ENCODE results near the gene CUX1.

CUX1 gene

DNA sequence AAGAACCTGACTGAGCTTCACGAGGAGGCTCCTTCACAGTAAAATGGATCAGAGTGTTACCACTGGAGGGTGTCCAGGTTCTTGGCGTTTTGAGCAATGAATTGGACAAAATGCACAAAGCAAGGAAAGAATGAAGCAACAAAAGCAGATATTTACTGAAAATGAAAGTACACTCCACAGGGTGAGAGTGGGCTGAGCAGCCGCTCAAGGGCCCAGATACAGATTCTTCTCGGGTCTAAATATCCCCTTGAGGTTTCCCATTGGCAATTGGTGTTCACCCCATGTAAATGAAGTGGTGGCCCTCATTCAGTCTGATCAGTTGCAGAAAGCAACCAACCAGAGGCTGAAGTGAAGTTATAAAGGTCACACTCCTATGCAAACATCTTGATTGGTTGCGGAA is 254.6 kb downstream of the CUX1 start:
- no peak for DNase-seq
- no peaks in the 10 kb centered on the region for H3K27me3 Mint-ChIP-seq
- H3K9me3 Mint-ChIP-seq = peaks cover 6% of the 10 kb centered on the region
- H3K36me3 Mint-ChIP-seq (ENCODE audit: low read depth) = peaks cover 62% of the 10 kb centered on the region
- no peak overlapping the region for H3K4me3 Mint-ChIP-seq
- H3K27ac Mint-ChIP-seq = no peak overlapping the region
- no peaks in the 10 kb centered on the region for H3K4me1 Mint-ChIP-seq (ENCODE audit: low read depth)

- no peak for DNase-seq
- H3K27ac Mint-ChIP-seq = no peak overlapping the region
- peaks cover 6% of the 10 kb centered on the region for H3K9me3 Mint-ChIP-seq
- no peaks in the 10 kb centered on the region for H3K27me3 Mint-ChIP-seq
- no peak overlapping the region for H3K4me3 Mint-ChIP-seq
- peaks cover 66% of the 10 kb centered on the region for H3K36me3 Mint-ChIP-seq (ENCODE audit: low read depth)
- H3K4me1 Mint-ChIP-seq (ENCODE audit: low read depth) = no peaks in the 10 kb centered on the region
These were observed 255.3 kb downstream of the CUX1 start for GRCh38 chr7:102072636-102073209.

GRCh38 chr7:102073931-102074880 is 256.8 kb downstream of the CUX1 start:
- H3K4me1 Mint-ChIP-seq (ENCODE audit: low read depth) = no peaks in the 10 kb centered on the region
- H3K27me3 Mint-ChIP-seq = no peaks in the 10 kb centered on the region
- H3K4me3 Mint-ChIP-seq = no peak overlapping the region
- H3K27ac Mint-ChIP-seq = no peak overlapping the region
- H3K36me3 Mint-ChIP-seq (ENCODE audit: low read depth) = peaks cover 67% of the 10 kb centered on the region
- DNase-seq = no peak
- H3K9me3 Mint-ChIP-seq = peaks cover 6% of the 10 kb centered on the region

DNA sequence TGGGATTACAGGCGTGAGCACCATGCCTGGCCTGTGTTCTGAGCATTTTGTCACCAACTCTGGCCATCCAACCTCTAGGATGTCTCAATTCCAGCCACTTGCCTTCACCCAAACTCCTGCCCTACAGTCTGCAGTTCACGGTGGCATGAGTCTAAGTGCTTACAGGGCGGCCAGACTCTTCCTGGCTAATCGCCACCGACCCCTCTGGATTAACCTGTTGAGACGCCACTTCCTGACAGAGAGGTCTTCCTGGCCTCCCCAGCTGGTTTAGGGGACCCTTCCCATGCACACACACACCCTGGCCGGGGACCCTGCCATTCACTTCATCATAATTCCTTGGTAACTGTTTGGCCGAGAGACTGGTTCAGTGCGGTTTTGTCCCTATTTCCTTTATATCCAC is 257.7 kb downstream of the CUX1 start:
- Mint-ChIP-seq H3K4me1 (ENCODE audit: low read depth) (no peaks in the 10 kb centered on the region), H3K27me3 (no peaks in the 10 kb centered on the region), H3K27ac (no peak overlapping the region), H3K36me3 (ENCODE audit: low read depth) (peaks cover 69% of the 10 kb centered on the region), H3K9me3 (peaks cover 6% of the 10 kb centered on the region), H3K4me3 (no peak overlapping the region)
- no peak for DNase-seq

DNA sequence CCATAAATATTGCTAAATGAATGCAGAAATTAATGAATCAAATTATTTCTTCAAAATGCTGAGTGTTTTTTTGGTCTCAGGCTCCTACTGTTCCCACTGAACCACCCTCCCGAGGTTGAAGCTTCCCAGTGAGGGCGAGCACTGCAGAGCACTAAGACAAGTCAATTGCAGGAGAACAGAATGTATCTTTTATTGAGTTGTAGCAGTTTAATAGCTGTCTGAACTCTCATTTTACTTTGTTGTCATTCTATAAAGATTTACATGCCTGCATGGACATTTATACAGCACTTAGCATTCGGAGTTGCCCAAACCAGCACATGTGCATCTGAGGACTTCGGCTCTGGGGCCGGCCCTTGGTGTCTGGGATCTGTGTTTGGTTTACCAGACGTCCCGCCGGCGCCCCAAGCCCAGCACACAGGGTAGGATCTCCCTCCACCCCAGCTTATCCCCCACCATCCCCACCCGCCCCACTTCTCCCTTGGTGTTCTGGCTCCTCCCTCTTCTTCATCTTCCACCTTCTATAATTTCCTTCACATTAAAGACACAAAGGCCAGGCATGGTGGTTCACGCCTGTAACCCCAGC is 258.2 kb downstream of the CUX1 start:
- no peak for DNase-seq
- H3K27me3 Mint-ChIP-seq = no peaks in the 10 kb centered on the region
- H3K4me1 Mint-ChIP-seq (ENCODE audit: low read depth) = no peaks in the 10 kb centered on the region
- peaks cover 69% of the 10 kb centered on the region for H3K36me3 Mint-ChIP-seq (ENCODE audit: low read depth)
- H3K27ac Mint-ChIP-seq = no peak overlapping the region
- peaks cover 6% of the 10 kb centered on the region for H3K9me3 Mint-ChIP-seq
- no peak overlapping the region for H3K4me3 Mint-ChIP-seq

GRCh38 chr7:102077081-102077480 is 259.7 kb downstream of the CUX1 start:
- H3K27ac Mint-ChIP-seq = no peak overlapping the region
- no peaks in the 10 kb centered on the region for H3K27me3 Mint-ChIP-seq
- H3K9me3 Mint-ChIP-seq = no peaks in the 10 kb centered on the region

GRCh38 chr7:102079140-102080018 is 262.0 kb downstream of the CUX1 start:
- Mint-ChIP-seq H3K27me3 (no peaks in the 10 kb centered on the region), H3K27ac (no peak overlapping the region), H3K4me1 (ENCODE audit: low read depth) (no peaks in the 10 kb centered on the region), H3K36me3 (ENCODE audit: low read depth) (peaks cover 55% of the 10 kb centered on the region), H3K4me3 (no peak overlapping the region), H3K9me3 (no peaks in the 10 kb centered on the region)
- DNase-seq = no peak

More at GRCh38 chr7:102077081-102077480, 259.7 kb downstream of the CUX1 start:
- Mint-ChIP-seq H3K36me3 (ENCODE audit: low read depth) (peaks cover 67% of the 10 kb centered on the region), H3K4me3 (no peak overlapping the region), H3K4me1 (ENCODE audit: low read depth) (no peaks in the 10 kb centered on the region)
- DNase-seq = no peak

DNA sequence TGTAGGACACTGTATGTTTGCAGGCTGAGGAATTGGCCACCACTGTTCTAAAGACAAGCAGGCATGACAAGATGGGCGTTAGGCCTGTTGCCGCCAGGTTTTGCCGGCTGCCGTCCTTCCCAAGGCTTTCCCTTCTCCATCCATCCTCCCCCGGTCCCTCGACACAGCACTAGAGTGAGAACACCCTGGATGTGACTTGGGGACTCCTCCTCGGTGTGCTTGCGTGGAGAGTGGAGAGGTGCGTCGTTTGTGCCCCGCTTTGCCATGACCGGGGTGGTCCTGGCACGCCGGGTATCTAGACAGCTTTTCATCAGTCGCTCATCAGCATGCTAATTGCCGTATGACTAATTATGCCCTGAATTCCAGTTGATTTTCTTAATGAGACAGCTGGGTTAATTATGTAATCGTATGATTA is 262.6 kb downstream of the CUX1 start:
- Mint-ChIP-seq H3K36me3 (ENCODE audit: low read depth) (peaks cover 58% of the 10 kb centered on the region), H3K27ac (no peak overlapping the region), H3K9me3 (no peaks in the 10 kb centered on the region), H3K4me1 (ENCODE audit: low read depth) (no peaks in the 10 kb centered on the region), H3K4me3 (no peak overlapping the region), H3K27me3 (no peaks in the 10 kb centered on the region)
- DNase-seq = no peak

GRCh38 chr7:102080434-102081243 is 263.2 kb downstream of the CUX1 start:
- Mint-ChIP-seq H3K36me3 (ENCODE audit: low read depth) (peaks cover 57% of the 10 kb centered on the region), H3K27me3 (no peaks in the 10 kb centered on the region), H3K9me3 (peaks cover 6% of the 10 kb centered on the region), H3K27ac (no peak overlapping the region), H3K4me3 (no peak overlapping the region), H3K4me1 (ENCODE audit: low read depth) (no peaks in the 10 kb centered on the region)
- no peak for DNase-seq

- Mint-ChIP-seq H3K4me3 (no peak overlapping the region), H3K4me1 (ENCODE audit: low read depth) (no peaks in the 10 kb centered on the region), H3K27ac (no peak overlapping the region), H3K27me3 (no peaks in the 10 kb centered on the region), H3K9me3 (peaks cover 8% of the 10 kb centered on the region), H3K36me3 (ENCODE audit: low read depth) (peaks cover 58% of the 10 kb centered on the region)
- DNase-seq = no peak
These were observed 263.8 kb downstream of the CUX1 start for GRCh38 chr7:102081244-102081627.

DNA sequence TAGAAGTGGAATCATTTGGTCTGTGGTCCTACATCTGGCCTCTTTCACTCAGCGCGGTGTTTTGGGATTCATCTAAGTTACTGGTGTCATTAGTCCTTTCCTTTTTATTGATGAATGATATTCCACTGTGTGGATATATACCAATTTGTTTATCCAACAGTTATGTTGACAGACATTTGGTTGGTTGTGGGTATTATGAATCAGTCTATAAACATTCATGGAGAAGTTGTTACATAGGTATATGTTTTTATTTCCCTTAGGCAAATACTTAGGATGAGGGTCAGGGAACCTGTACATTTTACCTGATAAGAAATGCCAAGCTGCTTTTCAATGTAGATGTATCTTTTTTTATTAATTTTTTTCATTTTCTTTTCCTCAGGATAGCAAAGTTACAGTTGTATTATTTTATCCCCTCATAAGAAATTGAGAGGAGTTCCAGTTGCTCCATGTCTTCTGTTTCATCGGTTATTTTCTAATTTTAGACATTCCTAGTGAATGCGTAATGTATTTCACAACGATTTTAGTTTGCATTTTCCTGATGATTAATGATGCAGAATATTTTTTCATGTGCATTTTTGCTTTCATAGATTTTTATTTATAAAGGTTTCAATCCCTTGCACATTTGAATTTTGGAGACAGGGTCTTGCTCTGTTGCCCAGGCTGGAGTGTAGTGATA is 265.4 kb downstream of the CUX1 start:
- Mint-ChIP-seq H3K36me3 (ENCODE audit: low read depth) (peaks cover 56% of the 10 kb centered on the region), H3K4me1 (ENCODE audit: low read depth) (no peaks in the 10 kb centered on the region), H3K27ac (no peak overlapping the region), H3K9me3 (peaks cover 10% of the 10 kb centered on the region), H3K4me3 (no peak overlapping the region), H3K27me3 (no peaks in the 10 kb centered on the region)
- no peak for DNase-seq

DNA sequence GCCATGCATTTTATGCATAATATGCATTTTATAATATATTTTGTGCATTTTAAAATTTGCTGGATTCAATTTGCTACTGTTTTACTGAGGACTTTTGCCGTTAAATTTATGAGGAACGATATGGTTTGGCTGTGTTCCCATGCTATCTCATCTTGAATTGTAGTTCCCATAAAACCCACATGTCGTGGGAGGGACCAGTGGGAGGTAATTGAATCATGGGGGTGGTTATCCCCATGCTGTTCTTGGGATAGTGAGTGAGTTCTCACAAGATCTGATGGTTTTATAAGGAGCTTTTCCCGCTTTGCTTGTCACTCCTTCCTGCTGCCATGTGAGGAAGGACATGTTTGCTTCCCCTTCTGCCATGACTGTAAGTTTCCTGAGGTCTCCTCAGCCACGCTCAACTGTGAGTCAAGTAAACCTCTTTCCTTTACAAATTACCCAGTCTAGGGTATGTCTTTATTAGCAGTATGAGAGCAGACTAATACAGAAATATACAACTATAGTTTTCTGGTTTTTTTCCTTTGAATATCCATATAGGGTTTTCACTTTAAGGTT is 267.9 kb downstream of the CUX1 start:
- peaks cover 49% of the 10 kb centered on the region for H3K36me3 Mint-ChIP-seq (ENCODE audit: low read depth)
- no peaks in the 10 kb centered on the region for H3K27me3 Mint-ChIP-seq
- H3K9me3 Mint-ChIP-seq = peaks cover 20% of the 10 kb centered on the region
- no peak overlapping the region for H3K4me3 Mint-ChIP-seq
- no peak for DNase-seq
- H3K27ac Mint-ChIP-seq = no peak overlapping the region
- H3K4me1 Mint-ChIP-seq (ENCODE audit: low read depth) = no peaks in the 10 kb centered on the region
